Activated CD4-positive, alpha-beta memory T cell treated with anti-CD3 and anti-CD28 coated beads, Interleukin-2, amount 10 ng/mL, durations not matched to agents 7 days and 5 days (primary cell): Measurements from ENCODE around the gene MAN1A1. TPM values are rescaled to one million over a fixed set of nuclear protein-coding genes. Genes with fewer than 3 reads are reported as not detected.
"Not testable (repeated sequence)": the region's sequence is repeated elsewhere in the genome, so short reads cannot be mapped to it uniquely, and the experiment has no call there.

Source experiments
- CTCF ChIA-PET: fragments of 350-600 bp; sonication (Branson Sonifier 250); formaldehyde crosslinking; loops from one replicate; lab custom pipeline; 2021; ENCODE audit warnings: antibody characterized with exemption, inconsistent platforms; lab: Charles Lee
- POLR2A ChIA-PET: fragments of 350-600 bp; sonication (Branson Sonifier 250); formaldehyde crosslinking; loops from one replicate; lab custom pipeline; 2021; ENCODE audit warnings: antibody characterized with exemption; lab: Charles Lee
- DNase-seq: peaks from one replicate; pipeline ENCODE4 v3.0.0-alpha.2; 2020
- H3K27ac Mint-ChIP-seq: one replicate; pipeline ENCODE4 v1.8.0; 2021; ENCODE audit warnings: mild to moderate bottlenecking, mixed read lengths
- H3K27me3 Mint-ChIP-seq: one replicate; pipeline ENCODE4 v1.8.0; 2021; ENCODE audit warnings: mixed read lengths
- H3K36me3 Mint-ChIP-seq: one replicate; pipeline ENCODE4 v1.8.0; 2021; ENCODE audit warnings: low read depth, mixed read lengths
- H3K4me1 Mint-ChIP-seq: one replicate; pipeline ENCODE4 v1.8.0; 2021; ENCODE audit warnings: mixed read lengths
- H3K4me3 Mint-ChIP-seq: one replicate; pipeline ENCODE4 v1.8.0; 2021; ENCODE audit warnings: mild to moderate bottlenecking, mixed read lengths
- H3K9me3 Mint-ChIP-seq: one replicate; pipeline ENCODE4 v1.8.0; 2021; ENCODE audit warnings: mixed read lengths
- total RNA-seq, 2 experiments: library from RNA; stranded (reverse); gene quantifications; one replicate each; pipeline ENCODE4 v1.2.3, GENCODE V29; 2021

MAN1A1 gene
- total RNA-seq, 2 experiments from 2014 or later = 21.6 to 22.0 TPM

DNA sequence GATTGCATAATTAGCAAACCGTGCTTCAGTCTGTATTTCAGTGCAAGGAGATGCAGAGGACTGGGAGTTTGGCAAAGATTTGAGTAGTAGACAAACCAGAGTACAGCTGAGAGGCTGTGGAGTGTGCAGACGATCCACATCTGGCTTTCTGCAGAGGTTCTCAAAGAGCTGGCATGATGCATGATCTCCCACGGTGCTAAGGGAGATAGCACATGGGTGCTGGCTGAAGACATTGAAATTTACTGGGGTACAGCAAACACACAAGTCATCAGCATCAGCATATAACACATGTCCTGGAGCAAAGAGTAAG is 192.1 kb downstream of the MAN1A1 start:
- H3K4me3 Mint-ChIP-seq = no peak overlapping the region
- POLR2A ChIA-PET = no interaction called here
- no peak for DNase-seq
- no peak overlapping the region for H3K27ac Mint-ChIP-seq
- H3K9me3 Mint-ChIP-seq = no peaks in the 10 kb centered on the region
- peaks cover 1% of the 10 kb centered on the region for H3K4me1 Mint-ChIP-seq
- CTCF ChIA-PET = no interaction called here
- no peaks in the 10 kb centered on the region for H3K36me3 Mint-ChIP-seq
- peaks cover 29% of the 10 kb centered on the region for H3K27me3 Mint-ChIP-seq

DNA sequence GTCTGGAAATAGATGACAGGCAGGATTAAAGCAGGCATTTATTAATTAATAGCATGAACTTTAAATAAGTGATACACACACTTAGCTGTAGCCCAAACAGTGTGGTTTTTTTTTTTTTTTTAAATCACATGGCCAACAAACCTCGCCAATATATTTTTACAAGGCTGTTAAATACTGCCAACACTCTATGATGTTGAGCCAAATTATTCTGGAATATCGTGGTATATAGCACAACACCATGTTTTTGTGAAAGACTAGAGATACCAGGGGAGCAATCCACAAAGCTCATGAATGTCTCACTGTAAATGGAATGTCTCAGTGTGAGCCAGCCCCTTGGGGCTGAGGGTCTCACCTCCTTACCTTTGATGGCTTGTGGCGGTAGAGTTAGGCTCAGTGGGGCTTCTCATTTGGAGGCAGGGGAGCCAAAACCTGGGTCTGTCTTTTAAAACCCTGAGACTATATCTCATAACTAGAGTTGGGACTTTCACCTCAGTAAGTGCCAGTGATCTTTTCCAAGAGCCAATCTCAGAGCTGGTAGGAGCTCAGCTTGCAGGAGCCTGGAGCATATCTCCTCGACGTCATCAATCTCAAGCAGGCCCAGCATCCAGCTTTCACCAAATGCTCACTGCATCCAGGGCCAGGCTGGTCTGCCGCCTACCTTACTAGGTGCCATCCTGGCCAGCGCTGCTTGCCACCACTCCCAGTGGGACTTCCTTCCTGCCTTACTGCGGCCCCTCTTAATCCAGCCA is 192.6 kb downstream of the MAN1A1 start:
- no peak for DNase-seq
- POLR2A ChIA-PET = no interaction called here
- H3K4me3 Mint-ChIP-seq = no peak overlapping the region
- CTCF ChIA-PET = interaction anchor here (0.6 kb wide), 1 partner anchor 186 kb away, joined by 3 read pairs; no protein-coding TSS in a partner anchor
- peaks cover 27% of the 10 kb centered on the region for H3K27me3 Mint-ChIP-seq
- no peaks in the 10 kb centered on the region for H3K36me3 Mint-ChIP-seq
- H3K27ac Mint-ChIP-seq = no peak overlapping the region
- peaks cover 1% of the 10 kb centered on the region for H3K4me1 Mint-ChIP-seq
- H3K9me3 Mint-ChIP-seq = no peaks in the 10 kb centered on the region

DNA sequence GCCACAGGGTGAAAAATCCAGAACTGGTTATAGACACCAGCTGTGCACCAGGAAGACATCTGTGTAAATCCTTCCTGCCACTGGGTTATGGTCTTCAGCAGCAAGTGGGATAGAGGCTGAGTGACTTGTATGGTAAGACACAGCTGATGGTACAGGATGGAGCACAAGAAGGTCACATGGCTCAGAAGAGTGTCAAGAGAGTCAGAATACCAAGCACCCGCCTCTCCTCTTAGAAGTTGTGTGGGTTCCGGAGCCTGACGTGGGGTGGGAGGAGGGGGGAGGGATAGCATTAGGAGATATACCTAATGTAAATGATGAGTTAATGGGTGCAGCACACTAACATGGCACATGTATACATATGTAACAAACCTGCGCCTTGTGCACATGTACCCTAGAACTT is 193.5 kb downstream of the MAN1A1 start:
- H3K27ac Mint-ChIP-seq, H3K36me3 Mint-ChIP-seq, POLR2A ChIA-PET, H3K4me3 Mint-ChIP-seq, H3K9me3 Mint-ChIP-seq, CTCF ChIA-PET, DNase-seq, H3K4me1 Mint-ChIP-seq: not testable (repeated sequence)
- peaks cover 27% of the 10 kb centered on the region for H3K27me3 Mint-ChIP-seq

DNA sequence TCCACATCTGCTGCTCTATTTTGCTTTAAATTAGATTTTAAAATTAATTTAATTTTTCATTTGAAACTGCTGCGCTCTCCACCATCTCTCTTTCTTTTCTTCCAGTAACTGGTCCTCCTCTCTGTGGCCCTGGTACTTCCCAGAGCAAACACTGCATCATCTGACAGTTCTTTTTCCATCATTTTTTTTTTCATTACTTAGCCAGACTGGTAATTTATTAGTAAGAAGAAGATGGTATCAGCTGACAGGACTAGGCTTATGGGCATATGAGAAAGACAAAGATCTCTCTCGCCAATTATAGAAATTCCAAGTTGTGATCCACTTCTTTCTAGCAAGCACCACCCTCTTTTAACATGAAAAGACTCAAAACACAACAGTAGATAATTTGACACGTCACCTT is 197.4 kb downstream of the MAN1A1 start:
- DNase-seq = no peak
- Mint-ChIP-seq H3K27me3 (peaks cover 14% of the 10 kb centered on the region), H3K27ac (no peak overlapping the region), H3K4me3 (no peak overlapping the region), H3K36me3 (peaks cover 18% of the 10 kb centered on the region), H3K9me3 (peaks cover 17% of the 10 kb centered on the region), H3K4me1 (peaks cover 29% of the 10 kb centered on the region)
- CTCF ChIA-PET = interaction anchor here (0.6 to 9.4 kb wide), 4 partner anchors 23 to 1048 kb away, joined by 3 to 49 read pairs (median 3); no protein-coding TSS in a partner anchor
- POLR2A ChIA-PET = interaction anchor here (0.7 kb wide), 1 partner anchor 808 kb away, joined by 4 read pairs; no protein-coding TSS in a partner anchor

DNA sequence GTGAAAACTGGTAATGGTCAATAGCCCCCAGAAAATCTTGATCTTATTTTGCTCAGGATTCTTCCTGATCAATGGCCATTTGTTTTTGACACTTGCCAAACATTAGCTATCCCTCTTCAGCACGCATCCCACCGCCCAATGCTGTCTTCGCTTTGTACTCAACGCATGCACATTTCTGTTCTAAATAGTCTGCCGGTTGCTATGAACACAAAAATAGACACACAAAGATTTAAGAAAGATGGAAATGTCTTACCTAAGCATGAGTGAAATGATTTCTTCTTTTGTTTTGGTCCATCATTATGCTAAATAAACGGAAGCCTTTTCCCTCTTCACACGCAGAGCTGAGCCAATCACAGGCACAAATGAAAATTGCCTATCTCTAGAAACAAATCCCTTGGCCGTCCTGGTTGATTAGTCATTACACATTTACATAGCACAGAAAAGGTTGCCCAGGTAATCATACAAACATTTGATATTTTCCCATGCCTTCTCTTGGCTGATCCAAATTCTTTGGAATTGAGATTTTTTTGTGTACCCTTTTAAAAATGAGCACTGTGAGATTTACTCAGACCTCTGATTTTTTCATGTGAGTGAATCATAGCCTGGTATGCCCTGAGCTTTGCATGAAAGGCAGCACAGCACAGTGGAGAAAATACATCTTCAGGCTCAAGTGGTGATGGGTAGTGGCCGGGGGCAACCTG is 200.6 kb downstream of the MAN1A1 start:
- H3K4me3 Mint-ChIP-seq = no peak overlapping the region
- H3K9me3 Mint-ChIP-seq = peaks cover 21% of the 10 kb centered on the region
- peaks cover 56% of the 10 kb centered on the region for H3K4me1 Mint-ChIP-seq
- peaks cover 11% of the 10 kb centered on the region for H3K27me3 Mint-ChIP-seq
- no peak for DNase-seq
- H3K36me3 Mint-ChIP-seq = peaks cover 22% of the 10 kb centered on the region
- ChIA-PET POLR2A (interaction anchor here (1.1 to 2.3 kb wide), 2 partner anchors 165 to 201 kb away, joined by 3 to 6 read pairs; no protein-coding TSS in a partner anchor), CTCF (interaction anchor here (0.9 to 9.4 kb wide), 10 partner anchors 11 to 202 kb away, joined by 3 to 49 read pairs (median 8); no protein-coding TSS in a partner anchor)
- no peak overlapping the region for H3K27ac Mint-ChIP-seq

DNA sequence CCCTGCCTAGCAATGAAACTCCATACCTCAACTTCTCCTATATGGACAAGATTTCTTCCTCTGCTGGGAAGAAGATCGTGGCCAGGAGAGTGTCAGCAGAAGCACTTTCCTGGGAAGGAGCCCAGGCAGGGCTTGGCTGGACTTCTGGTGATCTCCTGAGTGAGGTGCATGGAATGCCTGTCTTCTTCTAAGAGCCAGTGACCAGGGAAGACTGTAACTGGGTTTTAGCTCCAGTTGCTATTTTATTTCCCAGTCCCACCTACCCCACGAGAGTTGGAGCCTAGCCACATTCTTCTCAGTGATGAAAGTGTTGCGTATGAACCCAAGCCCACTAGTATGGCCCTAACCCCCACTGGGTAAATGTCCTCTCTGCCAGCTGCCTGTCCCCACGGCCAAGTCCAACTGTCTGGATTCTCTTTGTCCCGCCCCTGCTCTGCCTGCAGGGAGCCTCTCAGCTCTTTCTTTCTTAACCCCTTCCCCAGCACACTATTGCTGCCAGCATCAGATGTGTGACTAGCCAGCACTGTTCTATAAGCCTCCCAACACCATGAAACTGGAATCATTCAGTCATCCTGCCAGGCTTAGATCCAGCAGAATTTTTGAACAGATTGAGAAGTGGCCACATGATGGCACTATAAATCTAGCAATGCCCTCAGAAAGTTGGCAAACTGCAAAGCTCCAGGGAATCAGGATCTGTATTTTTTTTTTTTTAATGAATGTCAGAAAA is 201.3 kb downstream of the MAN1A1 start:
- H3K36me3 Mint-ChIP-seq = peaks cover 25% of the 10 kb centered on the region
- DNase-seq = no peak
- H3K27me3 Mint-ChIP-seq = peaks cover 6% of the 10 kb centered on the region
- peaks cover 55% of the 10 kb centered on the region for H3K4me1 Mint-ChIP-seq
- H3K4me3 Mint-ChIP-seq = no peak overlapping the region
- ChIA-PET POLR2A (interaction anchor here (0.9 to 2.3 kb wide), 6 partner anchors 9 to 439 kb away, joined by 3 to 9 read pairs (median 4); no protein-coding TSS in a partner anchor), CTCF (interaction anchor here (0.6 to 9.4 kb wide), 11 partner anchors 10 to 517 kb away, joined by 3 to 49 read pairs (median 7); no protein-coding TSS in a partner anchor)
- H3K27ac Mint-ChIP-seq = peak overlapping the region; percentile 73
- H3K9me3 Mint-ChIP-seq = peaks cover 21% of the 10 kb centered on the region

DNA sequence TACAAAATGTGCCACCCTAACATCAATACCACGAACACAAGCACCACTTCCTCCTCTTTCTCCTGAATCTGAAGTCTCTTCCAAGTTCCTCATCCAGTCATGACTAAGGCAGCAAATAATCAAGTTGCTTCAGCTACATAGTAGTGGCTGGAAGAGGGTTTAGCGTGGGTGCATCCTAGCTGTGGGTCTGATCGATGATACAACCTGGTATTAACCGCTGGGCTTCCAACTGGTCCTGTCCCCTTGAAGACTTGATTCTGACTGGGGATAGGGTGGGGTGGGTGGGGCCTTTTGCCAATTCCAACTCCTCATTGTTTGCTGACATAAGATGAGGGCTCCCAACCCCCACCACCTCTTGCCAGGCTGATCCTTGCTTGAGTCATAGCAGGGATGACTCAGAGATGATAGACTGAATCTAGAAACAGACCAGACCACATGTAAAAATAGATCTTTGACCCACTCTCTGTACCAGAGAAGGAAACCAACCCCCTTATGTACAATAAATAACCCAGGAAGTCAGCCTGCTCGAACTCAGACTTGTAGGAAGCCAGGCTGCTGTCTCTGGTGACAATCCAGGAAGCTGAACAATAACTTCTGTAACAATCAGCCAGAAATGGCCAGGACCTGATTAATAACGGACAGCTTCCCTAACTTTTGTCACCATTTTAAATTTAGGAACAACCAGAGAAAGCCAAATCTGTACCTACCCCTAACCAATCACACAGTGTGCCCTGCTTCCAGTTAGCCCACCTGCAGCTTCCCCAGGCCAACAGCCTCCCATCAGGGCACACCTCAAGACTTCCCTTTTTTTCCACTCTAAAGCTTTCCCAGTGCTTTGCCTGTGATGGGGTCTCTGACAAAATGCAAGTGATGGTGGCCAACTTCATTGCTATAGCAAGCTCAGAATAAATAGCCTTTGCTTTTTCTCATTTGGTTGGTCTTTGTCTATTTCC is 202.2 kb downstream of the MAN1A1 start:
- DNase-seq = peak; percentile 62
- Mint-ChIP-seq H3K4me1 (peaks cover 55% of the 10 kb centered on the region), H3K27me3 (peaks cover 4% of the 10 kb centered on the region), H3K4me3 (no peak overlapping the region), H3K27ac (peak overlapping the region; percentile 63), H3K36me3 (peaks cover 27% of the 10 kb centered on the region), H3K9me3 (peaks cover 24% of the 10 kb centered on the region)
- ChIA-PET POLR2A (interaction anchor here (0.9 to 2.3 kb wide), 6 partner anchors 8 to 438 kb away, joined by 3 to 9 read pairs (median 4); no protein-coding TSS in a partner anchor), CTCF (interaction anchor here (0.6 to 9.4 kb wide), 12 partner anchors 9 to 1003 kb away, joined by 3 to 49 read pairs (median 7); no protein-coding TSS in a partner anchor)

DNA sequence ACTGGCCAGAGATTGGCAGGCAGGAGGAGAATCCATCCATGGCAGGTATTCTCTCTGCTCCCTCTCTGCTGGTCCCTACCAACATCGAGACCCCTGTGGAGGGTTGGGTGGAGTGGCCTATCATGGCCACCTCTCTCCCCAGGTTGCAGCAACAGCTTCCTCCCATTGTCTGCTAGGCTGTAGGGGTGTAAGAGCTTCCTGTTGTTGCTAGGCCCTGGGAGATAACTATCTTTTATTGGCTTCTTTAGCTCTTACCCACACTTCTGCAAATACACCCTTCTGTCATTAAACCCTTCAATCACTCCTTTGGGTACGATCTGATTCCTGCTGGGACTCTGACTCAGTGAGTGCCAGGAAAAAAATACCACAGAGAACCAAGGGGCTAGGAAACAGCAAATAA is 204.4 kb downstream of the MAN1A1 start:
- peaks cover 27% of the 10 kb centered on the region for H3K36me3 Mint-ChIP-seq
- POLR2A ChIA-PET = interaction anchor here (0.9 to 2.3 kb wide), 3 partner anchors 168 to 318 kb away, joined by 3 to 8 read pairs (median 4); no protein-coding TSS in a partner anchor
- peaks cover 53% of the 10 kb centered on the region for H3K4me1 Mint-ChIP-seq
- no peak for DNase-seq
- H3K4me3 Mint-ChIP-seq = no peak overlapping the region
- peaks cover 24% of the 10 kb centered on the region for H3K9me3 Mint-ChIP-seq
- CTCF ChIA-PET = interaction anchor here (0.7 to 9.4 kb wide), 4 partner anchors 8 to 198 kb away, joined by 3 to 49 read pairs (median 4); no protein-coding TSS in a partner anchor
- peaks cover 4% of the 10 kb centered on the region for H3K27me3 Mint-ChIP-seq
- H3K27ac Mint-ChIP-seq = peak overlapping the region; percentile 78

DNA sequence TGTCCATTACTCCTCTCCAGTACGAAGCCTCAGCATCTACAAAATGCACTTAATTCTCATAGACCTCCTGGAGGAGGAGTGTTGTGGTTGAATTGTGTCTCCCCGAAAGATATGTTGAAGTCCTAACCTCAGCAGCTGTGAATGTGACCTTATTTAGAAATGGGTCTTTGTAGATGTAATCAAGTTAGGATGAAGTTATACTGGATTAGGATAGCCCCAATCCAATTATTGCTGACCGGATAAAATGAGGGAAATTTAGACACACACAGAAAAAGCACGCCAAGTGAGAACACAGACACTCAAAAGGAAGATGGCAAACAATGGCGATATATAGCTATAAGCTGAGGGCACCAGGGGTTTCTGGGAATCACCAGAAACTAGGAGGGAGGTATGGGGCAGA is 206.9 kb downstream of the MAN1A1 start:
- peaks cover 56% of the 10 kb centered on the region for H3K4me1 Mint-ChIP-seq
- peaks cover 11% of the 10 kb centered on the region for H3K9me3 Mint-ChIP-seq
- H3K27me3 Mint-ChIP-seq = no peaks in the 10 kb centered on the region
- no peak overlapping the region for H3K4me3 Mint-ChIP-seq
- H3K36me3 Mint-ChIP-seq = peaks cover 14% of the 10 kb centered on the region
- H3K27ac Mint-ChIP-seq = no peak overlapping the region
- no peak for DNase-seq
- ChIA-PET CTCF (interaction anchor here (1.2 to 1.3 kb wide), 2 partner anchors 10 to 170 kb away, joined by 3 to 5 read pairs; no protein-coding TSS in a partner anchor), POLR2A (no interaction called here)

DNA sequence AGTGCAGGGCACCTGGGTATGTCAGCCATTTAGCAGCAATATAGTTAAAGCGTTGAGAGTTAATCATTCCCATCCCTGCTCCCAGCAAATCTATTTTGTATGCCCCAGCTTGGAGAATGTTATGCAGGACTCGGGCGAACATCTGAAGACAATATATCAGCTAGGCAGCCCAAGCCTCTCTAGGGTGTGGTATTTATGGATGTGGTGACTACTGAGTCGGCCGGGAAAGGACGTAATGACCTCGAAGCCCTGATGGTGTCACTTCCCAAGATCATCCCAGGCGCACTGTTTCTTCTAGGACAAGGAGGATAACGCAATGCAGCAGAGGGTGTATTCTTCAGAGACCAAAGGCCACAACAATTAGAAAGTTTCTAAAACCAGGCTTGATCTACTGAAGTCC is 207.5 kb downstream of the MAN1A1 start:
- Mint-ChIP-seq H3K9me3 (peaks cover 6% of the 10 kb centered on the region), H3K4me3 (no peak overlapping the region), H3K4me1 (peaks cover 52% of the 10 kb centered on the region), H3K27ac (no peak overlapping the region), H3K36me3 (peaks cover 9% of the 10 kb centered on the region), H3K27me3 (no peaks in the 10 kb centered on the region)
- no peak for DNase-seq
- ChIA-PET POLR2A (no interaction called here), CTCF (interaction anchor here (1.3 kb wide), 1 partner anchor 10 kb away, joined by 5 read pairs; no protein-coding TSS in a partner anchor)

DNA sequence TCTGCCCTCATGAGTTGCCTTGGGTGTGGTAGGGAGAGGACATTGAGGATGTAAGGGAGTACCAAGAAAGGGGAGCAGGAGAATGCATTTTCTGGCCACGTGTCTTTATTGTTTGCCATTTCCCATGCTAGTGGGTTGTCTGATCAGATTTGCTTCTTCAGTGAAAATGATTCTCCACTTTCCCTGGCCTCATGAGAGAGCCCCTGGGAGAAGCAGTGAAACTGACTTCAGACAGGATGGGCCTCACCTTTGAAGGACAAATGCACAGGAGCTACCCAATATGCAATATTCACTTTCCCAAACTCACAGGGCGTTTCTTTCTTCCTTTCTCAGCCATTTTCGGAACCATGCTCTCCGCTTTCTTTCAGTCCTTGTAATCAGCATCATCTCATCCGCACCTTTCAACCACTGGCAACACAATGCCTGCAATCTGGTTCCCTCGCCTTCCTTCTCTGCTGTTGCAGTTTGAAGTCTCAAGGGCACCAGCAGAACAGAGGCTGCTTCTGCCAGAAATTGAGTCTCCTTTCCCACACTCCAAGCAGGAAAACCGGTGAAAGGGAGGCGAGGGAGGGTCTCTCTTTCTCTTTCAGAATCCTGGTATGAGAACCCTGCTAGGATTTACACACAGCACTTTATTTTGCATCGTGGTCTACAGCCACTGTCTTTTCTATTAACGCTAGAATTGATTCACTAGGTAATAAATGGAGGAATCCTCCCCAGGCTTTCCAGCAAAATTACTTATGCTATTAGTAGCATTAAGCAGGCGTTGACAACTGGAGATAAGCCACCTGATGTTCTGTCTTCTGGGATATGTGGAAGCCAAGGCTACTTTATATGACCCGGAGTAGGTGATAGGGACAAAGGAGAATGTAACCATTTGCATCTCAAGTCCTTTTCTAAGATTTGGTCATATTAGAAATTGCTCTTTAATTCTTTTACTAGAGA is 209.1 kb downstream of the MAN1A1 start:
- DNase-seq = no peak
- ChIA-PET CTCF (no interaction called here), POLR2A (no interaction called here)
- Mint-ChIP-seq H3K27ac (no peak overlapping the region), H3K4me1 (peaks cover 38% of the 10 kb centered on the region), H3K9me3 (peaks cover 2% of the 10 kb centered on the region), H3K4me3 (no peak overlapping the region), H3K36me3 (peaks cover 5% of the 10 kb centered on the region), H3K27me3 (peaks cover 3% of the 10 kb centered on the region)
